ENCODE results near the gene TIGD1. TPM values are rescaled to one million over a fixed set of nuclear protein-coding genes. Genes with fewer than 3 reads are reported as not detected.

The TIGD1 gene
- total and polyA plus RNA-seq, 2 of the 13 experiments (the other 11 are each of a cell fraction or from before 2014, with no cell fraction given): 3.5 to 9.5 TPM

DNA sequence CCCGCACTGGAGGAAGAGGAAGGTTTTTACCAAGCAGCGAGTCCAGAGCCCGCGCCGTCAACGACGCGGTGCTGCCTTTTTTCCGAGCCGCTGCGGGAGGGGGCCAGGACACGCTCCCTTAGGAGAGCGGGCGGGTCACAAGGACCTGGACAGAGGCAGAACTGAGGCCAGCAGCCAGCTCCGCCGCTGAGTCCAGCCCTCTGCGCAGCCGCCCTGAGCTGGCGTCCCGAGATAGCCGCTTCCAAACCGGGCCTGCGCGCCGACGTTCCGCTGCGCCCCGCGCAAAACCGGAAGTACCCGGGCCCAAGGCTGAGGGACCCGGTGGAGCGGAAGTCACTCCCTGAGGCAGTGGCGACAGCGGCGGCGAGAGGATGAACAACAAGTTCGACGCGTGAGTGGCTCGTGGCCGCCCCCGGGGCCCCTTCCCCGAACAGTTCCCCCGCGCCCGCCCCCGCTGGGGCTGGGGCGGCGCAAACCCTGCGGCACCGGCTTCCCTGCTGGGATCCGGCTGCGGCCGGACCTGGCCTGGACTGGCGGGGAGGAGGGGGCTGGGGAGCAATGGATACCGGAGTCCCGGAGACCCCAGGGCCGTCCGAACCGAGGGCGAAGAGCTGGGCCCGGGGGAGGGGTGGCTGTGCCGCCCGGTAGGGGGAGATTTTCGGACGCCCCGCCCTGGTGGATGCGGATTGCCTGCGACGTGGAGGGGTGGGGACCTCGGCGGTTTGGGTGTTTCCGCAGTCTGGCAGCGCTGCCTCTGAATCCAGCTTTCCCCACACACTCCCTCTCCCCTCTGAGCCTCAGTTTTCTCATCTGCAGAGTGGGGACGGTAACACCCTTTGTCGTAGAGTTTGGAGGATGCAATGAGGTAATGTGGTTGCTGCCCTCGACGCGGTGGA is at the start of gene TIGD1, which contains the start of gene EIF4E2 (continued):
- TF ChIP-seq, protein P1, sequence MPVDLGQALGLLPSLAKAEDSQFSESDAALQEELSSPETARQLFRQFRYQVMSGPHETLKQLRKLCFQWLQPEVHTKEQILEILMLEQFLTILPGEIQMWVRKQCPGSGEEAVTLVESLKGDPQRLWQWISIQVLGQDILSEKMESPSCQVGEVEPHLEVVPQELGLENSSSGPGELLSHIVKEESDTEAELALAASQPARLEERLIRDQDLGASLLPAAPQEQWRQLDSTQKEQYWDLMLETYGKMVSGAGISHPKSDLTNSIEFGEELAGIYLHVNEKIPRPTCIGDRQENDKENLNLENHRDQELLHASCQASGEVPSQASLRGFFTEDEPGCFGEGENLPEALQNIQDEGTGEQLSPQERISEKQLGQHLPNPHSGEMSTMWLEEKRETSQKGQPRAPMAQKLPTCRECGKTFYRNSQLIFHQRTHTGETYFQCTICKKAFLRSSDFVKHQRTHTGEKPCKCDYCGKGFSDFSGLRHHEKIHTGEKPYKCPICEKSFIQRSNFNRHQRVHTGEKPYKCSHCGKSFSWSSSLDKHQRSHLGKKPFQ (CRISPR knock-in tag; IDR thresholded peaks at IDR 0.05; ENCODE audit: insufficient replicate concordance): peak; percentile 97
- TF ChIP-seq ZFP62 (CRISPR knock-in tag; IDR thresholded peaks at IDR 0.05) (peak; percentile 95), GABPB1 (CRISPR knock-in tag; IDR thresholded peaks at IDR 0.05) (peak; percentile 100), TEF (CRISPR knock-in tag; IDR thresholded peaks at IDR 0.05) (peak; percentile 90; the same call in 1 of the 2 replicates), SUZ12 (IDR thresholded peaks at IDR 0.05; ENCODE audit: low read depth, low read length) (no peak), DRAP1 (CRISPR knock-in tag; IDR thresholded peaks at IDR 0.05) (peak; percentile 92), ZNF3 (CRISPR knock-in tag; IDR thresholded peaks at IDR 0.05) (no peak; the same call in none of the 2 replicates), MED13 (CRISPR knock-in tag; IDR thresholded peaks at IDR 0.05) (peak; percentile 91), BCL3 (CRISPR knock-in tag; IDR thresholded peaks at IDR 0.05) (peak; percentile 100), ZNF263 (CRISPR knock-in tag; IDR thresholded peaks at IDR 0.05) (peak; percentile 79; the same call in 1 of the 2 replicates), ZNF512B (CRISPR knock-in tag; IDR thresholded peaks at IDR 0.05; ENCODE audit: borderline replicate concordance) (peak; percentile 78; the same call in 1 of the 2 replicates), TBX3 (IDR thresholded peaks at IDR 0.05; ENCODE audit: borderline replicate concordance) (peak; percentile 75; the same call in 1 of the 2 replicates), MED1 (CRISPR knock-in tag; IDR thresholded peaks at IDR 0.05) (peak; percentile 96), HNF4A (CRISPR knock-in tag; IDR thresholded peaks at IDR 0.05) (peak; percentile 53), EHMT2 (IDR thresholded peaks at IDR 0.05; ENCODE audit: borderline replicate concordance, low read depth, low read length) (no peak), ZNF441 (CRISPR knock-in tag; IDR thresholded peaks at IDR 0.05; ENCODE audit: borderline replicate concordance) (peak; percentile 95)
- TF ChIP-seq, protein P2, sequence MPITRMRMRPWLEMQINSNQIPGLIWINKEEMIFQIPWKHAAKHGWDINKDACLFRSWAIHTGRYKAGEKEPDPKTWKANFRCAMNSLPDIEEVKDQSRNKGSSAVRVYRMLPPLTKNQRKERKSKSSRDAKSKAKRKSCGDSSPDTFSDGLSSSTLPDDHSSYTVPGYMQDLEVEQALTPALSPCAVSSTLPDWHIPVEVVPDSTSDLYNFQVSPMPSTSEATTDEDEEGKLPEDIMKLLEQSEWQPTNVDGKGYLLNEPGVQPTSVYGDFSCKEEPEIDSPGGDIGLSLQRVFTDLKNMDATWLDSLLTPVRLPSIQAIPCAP (CRISPR knock-in tag; IDR thresholded peaks at IDR 0.05; ENCODE audit: low read depth): peak; percentile 91
- TF ChIP-seq, protein P3, sequence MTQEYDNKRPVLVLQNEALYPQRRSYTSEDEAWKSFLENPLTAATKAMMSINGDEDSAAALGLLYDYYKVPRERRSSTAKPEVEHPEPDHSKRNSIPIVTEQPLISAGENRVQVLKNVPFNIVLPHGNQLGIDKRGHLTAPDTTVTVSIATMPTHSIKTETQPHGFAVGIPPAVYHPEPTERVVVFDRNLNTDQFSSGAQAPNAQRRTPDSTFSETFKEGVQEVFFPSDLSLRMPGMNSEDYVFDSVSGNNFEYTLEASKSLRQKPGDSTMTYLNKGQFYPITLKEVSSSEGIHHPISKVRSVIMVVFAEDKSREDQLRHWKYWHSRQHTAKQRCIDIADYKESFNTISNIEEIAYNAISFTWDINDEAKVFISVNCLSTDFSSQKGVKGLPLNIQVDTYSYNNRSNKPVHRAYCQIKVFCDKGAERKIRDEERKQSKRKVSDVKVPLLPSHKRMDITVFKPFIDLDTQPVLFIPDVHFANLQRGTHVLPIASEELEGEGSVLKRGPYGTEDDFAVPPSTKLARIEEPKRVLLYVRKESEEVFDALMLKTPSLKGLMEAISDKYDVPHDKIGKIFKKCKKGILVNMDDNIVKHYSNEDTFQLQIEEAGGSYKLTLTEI (CRISPR knock-in tag; conservative IDR thresholded peaks at IDR 0.05): no peak
